ENCODE data around the gene TGFBR3. TPM values are rescaled to one million over a fixed set of nuclear protein-coding genes. Genes with fewer than 3 reads are reported as not detected.

TGFBR3 gene
- total and polyA plus RNA-seq, 9 donors: 92.4 to 442 (median 165) TPM

DNA sequence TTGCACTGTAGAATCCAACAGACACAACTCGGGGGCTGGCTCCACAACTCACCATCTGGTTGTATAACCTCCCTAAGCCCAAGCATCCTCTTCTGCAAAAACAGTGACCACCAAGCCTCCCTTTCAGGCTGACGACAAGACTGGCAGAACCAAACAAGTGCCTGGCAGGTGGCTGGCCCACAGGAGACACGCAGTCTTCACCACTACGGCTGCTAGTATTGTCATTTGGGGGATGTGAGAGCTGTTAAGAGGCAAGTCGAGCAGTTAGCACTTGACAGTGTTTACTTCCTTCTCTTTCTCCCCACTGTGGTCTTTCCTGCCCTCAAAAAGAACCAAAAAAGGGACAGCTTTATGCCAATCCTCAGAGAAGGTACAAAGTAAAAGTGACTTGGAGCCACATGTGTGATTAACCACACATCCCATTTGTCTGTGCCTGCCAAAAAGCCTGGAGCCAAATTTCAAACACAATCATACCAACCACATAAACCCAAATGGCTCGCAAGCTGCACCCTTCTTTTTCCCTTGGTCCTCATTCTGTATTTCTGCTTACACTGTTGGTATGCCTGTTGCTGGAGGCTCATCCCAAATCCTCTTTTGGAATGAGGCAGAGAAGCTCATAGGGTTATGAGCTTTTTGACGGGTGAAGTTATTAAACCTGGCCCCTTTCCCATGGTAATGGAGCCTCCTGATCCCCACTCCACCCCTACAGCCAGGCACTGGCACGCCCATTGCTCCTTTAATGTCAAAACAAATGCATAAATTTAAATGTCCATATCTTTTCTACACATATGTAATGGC, 94.1 kb downstream of the TGFBR3 start:
- Histone ChIP-seq H3K4me1 (ENCODE audit: insufficient read depth) (peaks cover 20% of the 10 kb centered on the region), H3K9me3 (no peaks in the 10 kb centered on the region), H3K27ac (peak overlapping the region in 1 of 2 donors; percentile 63), H3K4me3 (no peak overlapping the region), H3K27me3 (no peaks in the 10 kb centered on the region), H3K36me3 (no peaks in the 10 kb centered on the region)
- DNase-seq: no peak
- TF ChIP-seq, protein P1, sequence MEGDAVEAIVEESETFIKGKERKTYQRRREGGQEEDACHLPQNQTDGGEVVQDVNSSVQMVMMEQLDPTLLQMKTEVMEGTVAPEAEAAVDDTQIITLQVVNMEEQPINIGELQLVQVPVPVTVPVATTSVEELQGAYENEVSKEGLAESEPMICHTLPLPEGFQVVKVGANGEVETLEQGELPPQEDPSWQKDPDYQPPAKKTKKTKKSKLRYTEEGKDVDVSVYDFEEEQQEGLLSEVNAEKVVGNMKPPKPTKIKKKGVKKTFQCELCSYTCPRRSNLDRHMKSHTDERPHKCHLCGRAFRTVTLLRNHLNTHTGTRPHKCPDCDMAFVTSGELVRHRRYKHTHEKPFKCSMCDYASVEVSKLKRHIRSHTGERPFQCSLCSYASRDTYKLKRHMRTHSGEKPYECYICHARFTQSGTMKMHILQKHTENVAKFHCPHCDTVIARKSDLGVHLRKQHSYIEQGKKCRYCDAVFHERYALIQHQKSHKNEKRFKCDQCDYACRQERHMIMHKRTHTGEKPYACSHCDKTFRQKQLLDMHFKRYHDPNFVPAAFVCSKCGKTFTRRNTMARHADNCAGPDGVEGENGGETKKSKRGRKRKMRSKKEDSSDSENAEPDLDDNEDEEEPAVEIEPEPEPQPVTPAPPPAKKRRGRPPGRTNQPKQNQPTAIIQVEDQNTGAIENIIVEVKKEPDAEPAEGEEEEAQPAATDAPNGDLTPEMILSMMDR (IDR thresholded peaks at IDR 0.05): no peak
- TF ChIP-seq EP300 (IDR thresholded peaks at IDR 0.05) (no peak), POLR2A (IDR thresholded peaks at IDR 0.05) (no peak)
- WGBS, 3 donors: 56 to 66% (median 61%) methylated on average over 8 of the region's 8 CpGs
- intact Hi-C loops (cut with DNase I): loop anchor here in 1 of 4 donors (10.0 kb wide), 1 partner anchor 93 kb away; the partner anchor contains the start of gene TGFBR3

DNA sequence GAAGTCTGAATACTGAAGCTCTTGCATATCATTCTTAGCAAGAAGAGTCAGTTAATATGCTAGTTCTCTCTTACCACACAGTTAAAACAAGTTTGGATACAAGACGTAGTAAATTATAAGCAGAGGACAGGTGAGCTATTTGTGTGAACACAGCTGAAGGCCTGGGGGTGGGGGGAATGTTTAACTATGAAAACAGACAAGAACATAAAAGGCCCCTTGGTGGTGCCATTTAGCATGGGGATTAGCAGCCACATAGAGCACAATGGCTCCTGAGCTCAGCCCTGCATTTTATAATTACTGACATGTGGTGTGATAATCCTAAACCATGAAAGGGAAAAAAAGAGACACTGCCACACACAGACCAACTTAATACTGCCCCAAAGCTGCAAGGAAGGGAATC, 94.8 kb downstream of the TGFBR3 start:
- Histone ChIP-seq H3K27ac (no peak overlapping the region), H3K4me3 (no peak overlapping the region), H3K36me3 (no peaks in the 10 kb centered on the region), H3K9me3 (no peaks in the 10 kb centered on the region), H3K4me1 (ENCODE audit: insufficient read depth) (peaks cover 20% of the 10 kb centered on the region), H3K27me3 (no peaks in the 10 kb centered on the region)
- TF ChIP-seq, protein P1 (IDR thresholded peaks at IDR 0.05): no peak
- TF ChIP-seq EP300 (IDR thresholded peaks at IDR 0.05): no peak
- no peak for TF ChIP-seq POLR2A (IDR thresholded peaks at IDR 0.05)
- intact Hi-C loops (cut with DNase I): loop anchor here in 1 of 4 donors (10.0 kb wide), 1 partner anchor 94 kb away; the partner anchor contains the start of gene TGFBR3
- no peak for DNase-seq
- WGBS, 3 donors: 79 to 84% (median 80%) methylated on average over 1 of the region's 1 CpG

DNA sequence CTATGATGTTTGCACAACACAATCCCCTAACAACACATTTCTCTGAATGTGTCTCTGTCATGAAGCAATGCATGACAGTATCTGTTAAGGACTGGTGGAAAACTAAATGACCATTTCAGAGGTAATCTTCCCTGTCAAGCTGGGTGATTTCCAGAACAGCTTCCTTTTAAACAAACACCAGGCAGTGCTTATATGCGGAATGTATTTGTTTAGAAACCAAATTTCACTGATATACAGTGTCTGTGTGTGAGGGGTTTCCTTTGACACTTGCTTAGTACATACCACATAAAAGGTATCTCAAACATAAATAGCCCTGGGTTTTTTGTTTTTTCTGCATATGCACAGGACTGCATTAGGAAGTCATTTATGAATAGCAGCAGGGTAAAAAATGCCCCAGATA, 95.6 kb downstream of the TGFBR3 start:
- intact Hi-C loops (cut with DNase I): loop anchor here in 1 of 4 donors (10.0 kb wide), 1 partner anchor 94 kb away; the partner anchor contains the start of gene TGFBR3
- H3K36me3 ChIP-seq: no peaks in the 10 kb centered on the region
- peak overlapping the region in 1 of 2 donors; percentile 82 for H3K27ac ChIP-seq
- no peaks in the 10 kb centered on the region for H3K27me3 ChIP-seq
- TF ChIP-seq, protein P1 (IDR thresholded peaks at IDR 0.05): no peak
- TF ChIP-seq POLR2A (IDR thresholded peaks at IDR 0.05) (no peak), EP300 (IDR thresholded peaks at IDR 0.05) (no peak)
- H3K4me3 ChIP-seq: no peak overlapping the region
- peaks cover 20% of the 10 kb centered on the region for H3K4me1 ChIP-seq (ENCODE audit: insufficient read depth)
- WGBS, 3 donors: 75 to 82% (median 80%) methylated on average over 1 of the region's 1 CpG
- no peak for DNase-seq
- H3K9me3 ChIP-seq: no peaks in the 10 kb centered on the region

DNA sequence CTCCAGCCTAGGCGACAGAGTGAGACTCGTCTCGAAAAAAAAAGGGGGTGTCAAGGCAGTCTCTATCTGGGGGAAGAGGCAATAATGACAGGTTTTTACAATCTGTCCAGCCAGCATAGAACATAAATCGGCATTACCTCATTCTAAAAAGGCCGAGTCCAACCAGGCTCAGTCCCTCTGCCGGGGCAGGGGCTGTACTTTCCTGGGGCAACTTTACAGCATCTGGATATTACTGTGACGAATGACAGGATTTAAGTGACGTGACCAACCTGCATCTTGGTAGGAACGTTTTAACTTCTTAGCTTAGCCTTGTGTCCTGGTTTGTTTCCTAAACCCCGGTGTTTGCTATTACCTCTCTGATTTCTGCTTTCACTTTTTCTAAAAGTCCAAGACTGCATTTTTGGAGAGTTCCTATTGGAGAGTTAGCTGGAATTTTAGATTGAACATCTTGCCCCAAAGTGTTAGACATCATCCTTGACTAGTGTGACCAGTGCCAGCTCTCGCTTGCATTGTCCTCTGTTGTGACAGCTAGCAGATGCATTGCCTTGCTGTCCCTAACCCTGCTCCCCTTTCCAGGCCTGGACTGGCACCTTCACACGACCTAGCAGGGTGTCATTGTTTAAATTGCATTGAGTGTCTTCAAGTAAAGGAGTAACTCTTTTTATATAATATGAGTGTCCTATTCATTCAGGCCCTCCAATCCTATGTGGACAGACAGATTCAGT, 96.5 kb downstream of the TGFBR3 start:
- Histone ChIP-seq H3K36me3 (no peaks in the 10 kb centered on the region), H3K4me1 (ENCODE audit: insufficient read depth) (peaks cover 20% of the 10 kb centered on the region), H3K27me3 (no peaks in the 10 kb centered on the region), H3K27ac (peak overlapping the region; percentile 35 to 82), H3K9me3 (no peaks in the 10 kb centered on the region), H3K4me3 (no peak overlapping the region)
- 77 to 81% (median 79%) methylated on average over 12 of the region's 12 CpGs for WGBS, 3 donors
- intact Hi-C loops (cut with DNase I): no loop called here
- TF ChIP-seq, protein P1 (IDR thresholded peaks at IDR 0.05): no peak
- no peak for TF ChIP-seq EP300 (IDR thresholded peaks at IDR 0.05)
- no peak for TF ChIP-seq POLR2A (IDR thresholded peaks at IDR 0.05)
- DNase-seq: no peak
